Measurements from ENCODE around the gene CACNB2. TPM values are rescaled to one million over a fixed set of nuclear protein-coding genes. Genes with fewer than 3 reads are reported as not detected.
"Not testable (repeated sequence)": the region's sequence is repeated elsewhere in the genome, so short reads cannot be mapped to it uniquely, and the experiment has no call there.

CACNB2 gene
- total RNA-seq, 2 experiments from 2014 or later: not detected

GRCh38 chr10:18208186-18208585 is 68.0 kb downstream of the CACNB2 start:
- CTCF ChIA-PET; intact Hi-C loops (cut with micrococcal nuclease); H3K4me1 Mint-ChIP-seq (ENCODE audit: low read depth); DNase-seq; H3K9me3 Mint-ChIP-seq; H3K36me3 Mint-ChIP-seq (ENCODE audit: low read depth); H3K27ac Mint-ChIP-seq; H3K4me3 Mint-ChIP-seq; H3K27me3 Mint-ChIP-seq (ENCODE audit: low read depth): not testable (repeated sequence)

GRCh38 chr10:18209241-18209640 is 69.0 kb downstream of the CACNB2 start:
- Mint-ChIP-seq H3K36me3 (ENCODE audit: low read depth) (no peaks in the 10 kb centered on the region), H3K27ac (no peak overlapping the region), H3K4me3 (no peak overlapping the region), H3K27me3 (ENCODE audit: low read depth) (no peaks in the 10 kb centered on the region), H3K9me3 (no peaks in the 10 kb centered on the region), H3K4me1 (ENCODE audit: low read depth) (no peaks in the 10 kb centered on the region)
- CTCF ChIA-PET: no interaction called here
- DNase-seq: no peak
- intact Hi-C loops (cut with micrococcal nuclease): no loop called here

GRCh38 chr10:18210711-18211110 is 70.5 kb downstream of the CACNB2 start:
- Mint-ChIP-seq H3K36me3 (ENCODE audit: low read depth) (no peaks in the 10 kb centered on the region), H3K27me3 (ENCODE audit: low read depth) (peaks cover 2% of the 10 kb centered on the region), H3K9me3 (no peaks in the 10 kb centered on the region), H3K4me3 (no peak overlapping the region), H3K27ac (no peak overlapping the region), H3K4me1 (ENCODE audit: low read depth) (no peaks in the 10 kb centered on the region)
- CTCF ChIA-PET: interaction anchor here (0.9 kb wide), 1 partner anchor 475 kb away, joined by 4 read pairs; no protein-coding TSS in a partner anchor
- intact Hi-C loops (cut with micrococcal nuclease): no loop called here
- no peak for DNase-seq

GRCh38 chr10:18211862-18212261 is 71.6 kb downstream of the CACNB2 start:
- intact Hi-C loops (cut with micrococcal nuclease): no loop called here
- no peaks in the 10 kb centered on the region for H3K9me3 Mint-ChIP-seq
- CTCF ChIA-PET: no interaction called here
- no peak overlapping the region for H3K27ac Mint-ChIP-seq
- peaks cover 2% of the 10 kb centered on the region for H3K27me3 Mint-ChIP-seq (ENCODE audit: low read depth)
- H3K4me1 Mint-ChIP-seq (ENCODE audit: low read depth): no peaks in the 10 kb centered on the region
- DNase-seq: no peak
- no peaks in the 10 kb centered on the region for H3K36me3 Mint-ChIP-seq (ENCODE audit: low read depth)
- H3K4me3 Mint-ChIP-seq: no peak overlapping the region

- intact Hi-C loops (cut with micrococcal nuclease): no loop called here
- no peaks in the 10 kb centered on the region for H3K9me3 Mint-ChIP-seq
- DNase-seq: no peak
- CTCF ChIA-PET: no interaction called here
- no peak overlapping the region for H3K27ac Mint-ChIP-seq
- H3K4me1 Mint-ChIP-seq (ENCODE audit: low read depth): no peaks in the 10 kb centered on the region
- H3K36me3 Mint-ChIP-seq (ENCODE audit: low read depth): no peaks in the 10 kb centered on the region
- no peak overlapping the region for H3K4me3 Mint-ChIP-seq
- H3K27me3 Mint-ChIP-seq (ENCODE audit: low read depth): peaks cover 2% of the 10 kb centered on the region
Measured at GRCh38 chr10:18213271-18213670, 73.0 kb downstream of the CACNB2 start.

- CTCF ChIA-PET: interaction anchor here (0.6 kb wide), 1 partner anchor 607 kb away, joined by 3 read pairs; no protein-coding TSS in a partner anchor
- Mint-ChIP-seq H3K27ac (no peak overlapping the region), H3K9me3 (no peaks in the 10 kb centered on the region), H3K27me3 (ENCODE audit: low read depth) (peaks cover 2% of the 10 kb centered on the region), H3K4me1 (ENCODE audit: low read depth) (no peaks in the 10 kb centered on the region), H3K4me3 (no peak overlapping the region), H3K36me3 (ENCODE audit: low read depth) (no peaks in the 10 kb centered on the region)
- DNase-seq: peak; percentile 48
- intact Hi-C loops (cut with micrococcal nuclease): loop anchor here (1.0 to 5.0 kb wide), 4 partner anchors 305 to 608 kb away; no protein-coding TSS in a partner anchor
Measured at GRCh38 chr10:18214691-18215563, 74.7 kb downstream of the CACNB2 start.

- Mint-ChIP-seq H3K4me1 (ENCODE audit: low read depth) (no peaks in the 10 kb centered on the region), H3K27ac (no peak overlapping the region), H3K27me3 (ENCODE audit: low read depth) (peaks cover 2% of the 10 kb centered on the region), H3K9me3 (no peaks in the 10 kb centered on the region), H3K4me3 (no peak overlapping the region), H3K36me3 (ENCODE audit: low read depth) (no peaks in the 10 kb centered on the region)
- no peak for DNase-seq
- CTCF ChIA-PET: interaction anchor here (0.6 kb wide), 1 partner anchor 137 kb away, joined by 3 read pairs; no protein-coding TSS in a partner anchor
- intact Hi-C loops (cut with micrococcal nuclease): loop anchor here (5.0 kb wide), 1 partner anchor 479 kb away; no protein-coding TSS in a partner anchor
Measured at GRCh38 chr10:18216482-18216881, 76.3 kb downstream of the CACNB2 start.

GRCh38 chr10:18217577-18217976 is 77.4 kb downstream of the CACNB2 start:
- Mint-ChIP-seq H3K36me3 (ENCODE audit: low read depth) (no peaks in the 10 kb centered on the region), H3K9me3 (no peaks in the 10 kb centered on the region), H3K27me3 (ENCODE audit: low read depth) (peaks cover 2% of the 10 kb centered on the region), H3K4me1 (ENCODE audit: low read depth) (no peaks in the 10 kb centered on the region), H3K27ac (no peak overlapping the region), H3K4me3 (no peak overlapping the region)
- DNase-seq: no peak
- intact Hi-C loops (cut with micrococcal nuclease): loop anchor here (5.0 kb wide), 1 partner anchor 480 kb away; no protein-coding TSS in a partner anchor
- CTCF ChIA-PET: no interaction called here

GRCh38 chr10:18219146-18219545 is 78.9 kb downstream of the CACNB2 start:
- intact Hi-C loops (cut with micrococcal nuclease): loop anchor here (5.0 kb wide), 1 partner anchor 482 kb away; no protein-coding TSS in a partner anchor
- no peak for DNase-seq
- Mint-ChIP-seq H3K9me3 (no peaks in the 10 kb centered on the region), H3K27me3 (ENCODE audit: low read depth) (peaks cover 2% of the 10 kb centered on the region), H3K27ac (no peak overlapping the region), H3K4me3 (no peak overlapping the region), H3K4me1 (ENCODE audit: low read depth) (no peaks in the 10 kb centered on the region), H3K36me3 (ENCODE audit: low read depth) (no peaks in the 10 kb centered on the region)
- CTCF ChIA-PET: interaction anchor here (1.3 kb wide), 1 partner anchor 19 kb away, joined by 3 read pairs; no protein-coding TSS in a partner anchor

- Mint-ChIP-seq H3K27ac (no peak overlapping the region), H3K9me3 (no peaks in the 10 kb centered on the region), H3K4me1 (ENCODE audit: low read depth) (no peaks in the 10 kb centered on the region), H3K4me3 (no peak overlapping the region), H3K36me3 (ENCODE audit: low read depth) (no peaks in the 10 kb centered on the region), H3K27me3 (ENCODE audit: low read depth) (no peaks in the 10 kb centered on the region)
- DNase-seq: no peak
- intact Hi-C loops (cut with micrococcal nuclease): no loop called here
- CTCF ChIA-PET: no interaction called here
Measured at GRCh38 chr10:18221123-18221522, 80.9 kb downstream of the CACNB2 start.

- CTCF ChIA-PET: no interaction called here
- no peaks in the 10 kb centered on the region for H3K4me1 Mint-ChIP-seq (ENCODE audit: low read depth)
- H3K36me3 Mint-ChIP-seq (ENCODE audit: low read depth): no peaks in the 10 kb centered on the region
Measured at GRCh38 chr10:18221882-18222281, 81.7 kb downstream of the CACNB2 start.

GRCh38 chr10:18222866-18223265 is 82.6 kb downstream of the CACNB2 start:
- H3K36me3 Mint-ChIP-seq (ENCODE audit: low read depth): no peaks in the 10 kb centered on the region
- DNase-seq: no peak
- peaks cover 2% of the 10 kb centered on the region for H3K27me3 Mint-ChIP-seq (ENCODE audit: low read depth)
- no peaks in the 10 kb centered on the region for H3K9me3 Mint-ChIP-seq
- no peak overlapping the region for H3K27ac Mint-ChIP-seq
- intact Hi-C loops (cut with micrococcal nuclease): no loop called here
- CTCF ChIA-PET: no interaction called here
- no peak overlapping the region for H3K4me3 Mint-ChIP-seq
- H3K4me1 Mint-ChIP-seq (ENCODE audit: low read depth): no peaks in the 10 kb centered on the region

More at GRCh38 chr10:18221882-18222281, 81.7 kb downstream of the CACNB2 start:
- intact Hi-C loops (cut with micrococcal nuclease): no loop called here
- no peaks in the 10 kb centered on the region for H3K9me3 Mint-ChIP-seq
- no peak for DNase-seq
- H3K27ac Mint-ChIP-seq: no peak overlapping the region
- H3K4me3 Mint-ChIP-seq: no peak overlapping the region
- H3K27me3 Mint-ChIP-seq (ENCODE audit: low read depth): no peaks in the 10 kb centered on the region

- intact Hi-C loops (cut with micrococcal nuclease): no loop called here
- CTCF ChIA-PET: no interaction called here
- DNase-seq: no peak
- no peaks in the 10 kb centered on the region for H3K4me1 Mint-ChIP-seq (ENCODE audit: low read depth)
- H3K36me3 Mint-ChIP-seq (ENCODE audit: low read depth): no peaks in the 10 kb centered on the region
- no peak overlapping the region for H3K4me3 Mint-ChIP-seq
- no peak overlapping the region for H3K27ac Mint-ChIP-seq
- peaks cover 3% of the 10 kb centered on the region for H3K27me3 Mint-ChIP-seq (ENCODE audit: low read depth)
- no peaks in the 10 kb centered on the region for H3K9me3 Mint-ChIP-seq
Measured at GRCh38 chr10:18223898-18224297, 83.7 kb downstream of the CACNB2 start.

Measured in activated naive CD4-positive, alpha-beta T cell treated with anti-CD3 and anti-CD28 coated beads for 36 hours (primary cell).